ENCODE measurements around the gene USP15.
"Not testable (repeated sequence)": the region's sequence is repeated elsewhere in the genome, so short reads cannot be mapped to it uniquely, and the experiment has no call there.

The USP15 gene

DNA sequence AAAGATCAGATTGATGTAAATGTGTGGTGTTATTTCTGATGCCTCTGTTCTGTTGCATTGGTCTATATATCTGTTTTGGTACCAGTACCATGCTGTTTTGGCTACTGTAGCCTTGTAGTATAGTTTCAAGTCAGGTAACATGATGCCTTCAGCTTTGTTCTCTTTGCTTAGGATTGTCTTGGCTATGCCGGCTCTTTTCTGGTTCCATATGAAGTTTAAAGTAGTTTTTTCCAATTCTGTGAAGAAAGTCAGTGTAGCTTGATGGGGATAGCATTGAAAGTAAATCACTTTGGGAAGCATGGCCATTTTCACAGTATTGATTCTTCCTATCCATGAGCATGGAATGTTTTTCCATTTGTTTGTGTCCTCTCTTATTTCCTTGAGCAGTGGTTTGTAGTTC lies 105.6 kb downstream of the USP15 start:
- H3K9me3 ChIP-seq (ENCODE audit: control insufficient read depth, insufficient read depth, low read length); H3K27ac ChIP-seq (ENCODE audit: low read length); H3K4me3 ChIP-seq (ENCODE audit: low read length); H3K36me3 ChIP-seq (ENCODE audit: control insufficient read depth, insufficient read depth, low read length); DNase-seq (ENCODE audit: low read depth, low spot score); H3K4me1 ChIP-seq (ENCODE audit: control insufficient read depth, insufficient read depth, low read length); H3K27me3 ChIP-seq (ENCODE audit: control insufficient read depth, insufficient read depth, low read length): not testable (repeated sequence)
- WGBS (ENCODE audit: insufficient coverage, insufficient read length): no CpG with 5 or more reads among the region's 1 CpG

DNA sequence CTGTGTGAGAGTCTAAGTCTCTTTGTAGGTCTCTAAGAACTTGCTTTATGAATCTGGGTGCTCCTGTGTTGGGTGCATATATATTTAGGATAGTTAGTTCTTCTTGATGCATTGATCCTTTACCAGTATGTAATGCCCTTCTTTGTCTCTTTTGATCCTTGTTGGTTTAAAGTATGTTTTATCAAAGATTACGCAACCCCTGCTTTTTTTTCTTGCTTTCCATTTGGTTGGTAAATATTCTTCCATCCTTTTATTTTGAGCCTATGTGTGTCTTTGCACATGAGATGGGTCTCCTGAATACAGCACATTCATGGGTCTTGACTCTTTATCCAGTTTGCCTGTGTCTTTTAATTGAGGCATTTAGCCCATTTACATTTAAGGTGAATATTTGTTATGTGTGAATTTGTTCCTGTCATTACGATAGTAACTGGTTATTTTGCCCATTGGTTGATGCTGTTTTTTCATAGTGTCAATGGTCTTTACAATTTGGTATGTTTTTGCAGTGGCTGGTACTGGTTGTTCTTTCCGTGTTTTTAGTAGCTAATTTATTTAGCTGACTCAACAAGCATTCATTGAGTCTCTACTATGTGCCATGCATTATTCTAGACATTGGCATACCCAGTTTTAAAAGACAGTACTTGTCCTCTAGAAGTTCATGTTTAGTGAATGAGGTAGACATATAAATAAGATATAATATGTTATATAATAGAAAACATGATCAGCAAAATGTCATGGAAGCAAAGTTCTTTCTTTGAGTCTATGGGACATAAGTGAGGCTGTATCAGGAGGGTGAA lies 108.4 kb downstream of the USP15 start:
- H3K27ac ChIP-seq (ENCODE audit: low read length); H3K4me1 ChIP-seq (ENCODE audit: control insufficient read depth, insufficient read depth, low read length); H3K9me3 ChIP-seq (ENCODE audit: control insufficient read depth, insufficient read depth, low read length); DNase-seq (ENCODE audit: low read depth, low spot score); H3K4me3 ChIP-seq (ENCODE audit: low read length); H3K36me3 ChIP-seq (ENCODE audit: control insufficient read depth, insufficient read depth, low read length); H3K27me3 ChIP-seq (ENCODE audit: control insufficient read depth, insufficient read depth, low read length): not testable (repeated sequence)
- no CpG with 5 or more reads among the region's 3 CpGs for WGBS (ENCODE audit: insufficient coverage, insufficient read length)

DNA sequence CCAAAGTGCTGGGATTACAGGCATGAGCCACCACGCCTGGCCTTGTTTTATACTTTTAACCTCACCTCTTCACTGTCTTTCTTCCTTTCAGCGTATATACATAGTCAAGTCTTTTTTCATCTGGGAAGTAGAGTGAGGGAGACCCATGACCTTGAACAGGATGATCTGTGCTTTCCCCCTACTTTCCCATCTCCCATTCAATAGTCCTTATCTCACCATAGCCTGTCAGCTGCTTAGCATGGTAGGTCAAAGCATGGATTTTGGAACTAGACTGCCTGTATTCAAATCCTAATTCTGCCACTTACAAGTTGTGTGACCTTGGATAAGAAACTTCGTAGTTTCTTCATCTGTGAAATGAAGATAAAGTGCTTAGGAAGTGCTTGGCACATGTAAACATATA lies 110.0 kb downstream of the USP15 start:
- Histone ChIP-seq H3K9me3 (ENCODE audit: control insufficient read depth, insufficient read depth, low read length) (no peaks in the 10 kb centered on the region), H3K27me3 (ENCODE audit: control insufficient read depth, insufficient read depth, low read length) (no peaks in the 10 kb centered on the region), H3K27ac (ENCODE audit: low read length) (no peak overlapping the region), H3K4me3 (ENCODE audit: low read length) (no peak overlapping the region), H3K4me1 (ENCODE audit: control insufficient read depth, insufficient read depth, low read length) (no peaks in the 10 kb centered on the region), H3K36me3 (ENCODE audit: control insufficient read depth, insufficient read depth, low read length) (no peaks in the 10 kb centered on the region)
- DNase-seq (ENCODE audit: low read depth, low spot score): no peak
- WGBS (ENCODE audit: insufficient coverage, insufficient read length): no CpG with 5 or more reads among the region's 3 CpGs

DNA sequence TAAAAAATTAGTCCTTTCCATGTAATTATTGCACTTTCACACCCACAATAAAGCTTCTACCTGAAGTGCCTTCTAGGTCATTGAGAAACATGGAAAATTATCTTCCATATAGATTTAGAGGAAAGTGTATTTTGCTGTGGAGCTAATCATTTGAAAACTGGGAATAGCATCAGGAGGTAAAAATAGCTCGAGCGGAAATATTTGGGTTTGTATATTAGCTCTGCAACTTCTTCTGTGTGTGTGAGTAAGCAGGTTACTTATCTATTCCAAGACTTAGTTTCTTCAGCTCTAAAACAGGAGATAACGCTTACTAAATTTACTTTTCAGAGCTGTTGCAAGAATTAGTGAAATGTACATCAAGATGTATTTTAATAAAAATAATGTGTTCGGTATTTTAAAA lies 111.5 kb downstream of the USP15 start:
- H3K9me3 ChIP-seq (ENCODE audit: control insufficient read depth, insufficient read depth, low read length): no peaks in the 10 kb centered on the region
- 100% methylated on average over 2 of the region's 4 CpGs for WGBS (ENCODE audit: insufficient coverage, insufficient read length)
- no peaks in the 10 kb centered on the region for H3K36me3 ChIP-seq (ENCODE audit: control insufficient read depth, insufficient read depth, low read length)

DNA sequence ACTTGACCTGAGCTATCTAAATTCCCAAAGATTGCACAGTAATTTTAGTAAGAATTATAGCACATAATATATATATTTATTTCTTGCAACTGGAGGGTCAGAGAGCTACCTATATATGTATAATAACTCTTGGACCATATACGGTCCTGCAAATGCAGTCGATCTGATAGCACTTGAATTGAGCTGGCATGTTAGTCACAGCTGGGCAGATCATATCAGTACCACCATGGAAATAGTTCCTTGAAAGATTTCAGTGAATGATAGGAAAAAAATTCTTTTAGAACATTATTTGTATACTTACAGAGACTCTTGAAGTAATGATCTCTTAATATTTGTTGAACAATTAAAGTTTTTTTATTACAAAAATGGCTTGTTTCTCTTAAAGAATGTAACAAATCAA lies 111.9 kb downstream of the USP15 start:
- Histone ChIP-seq H3K27ac (ENCODE audit: low read length) (no peak overlapping the region), H3K36me3 (ENCODE audit: control insufficient read depth, insufficient read depth, low read length) (no peaks in the 10 kb centered on the region), H3K4me1 (ENCODE audit: control insufficient read depth, insufficient read depth, low read length) (no peaks in the 10 kb centered on the region), H3K27me3 (ENCODE audit: control insufficient read depth, insufficient read depth, low read length) (no peaks in the 10 kb centered on the region), H3K9me3 (ENCODE audit: control insufficient read depth, insufficient read depth, low read length) (no peaks in the 10 kb centered on the region), H3K4me3 (ENCODE audit: low read length) (no peak overlapping the region)
- WGBS (ENCODE audit: insufficient coverage, insufficient read length): no CpG with 5 or more reads among the region's 2 CpGs
- no peak for DNase-seq (ENCODE audit: low read depth, low spot score)

More for the DNA sequence above, 111.5 kb downstream of the USP15 start:
- no peaks in the 10 kb centered on the region for H3K27me3 ChIP-seq (ENCODE audit: control insufficient read depth, insufficient read depth, low read length)
- H3K4me1 ChIP-seq (ENCODE audit: control insufficient read depth, insufficient read depth, low read length): no peaks in the 10 kb centered on the region
- H3K27ac ChIP-seq (ENCODE audit: low read length): no peak overlapping the region
- H3K4me3 ChIP-seq (ENCODE audit: low read length): no peak overlapping the region
- no peak for DNase-seq (ENCODE audit: low read depth, low spot score)

DNA sequence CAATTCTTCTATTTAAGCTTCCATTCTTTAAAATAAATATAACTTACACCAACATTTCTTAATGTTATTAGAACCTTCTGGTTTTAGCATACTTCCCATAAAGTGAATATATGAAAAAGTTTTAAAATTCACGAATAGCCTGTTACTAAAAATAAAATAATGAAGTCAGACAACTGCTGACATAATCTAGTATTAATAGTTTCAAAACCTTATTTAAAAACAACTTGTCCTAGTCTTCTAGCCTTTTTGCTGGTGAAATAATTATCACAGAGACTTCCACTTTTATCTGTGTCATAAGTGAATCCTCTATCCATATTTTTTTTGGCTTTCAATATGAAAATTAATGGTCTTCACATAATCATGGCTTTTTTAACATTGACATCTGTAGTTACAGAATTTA lies 112.6 kb downstream of the USP15 start:
- Histone ChIP-seq H3K9me3 (ENCODE audit: control insufficient read depth, insufficient read depth, low read length) (no peaks in the 10 kb centered on the region), H3K27ac (ENCODE audit: low read length) (no peak overlapping the region), H3K4me3 (ENCODE audit: low read length) (no peak overlapping the region), H3K4me1 (ENCODE audit: control insufficient read depth, insufficient read depth, low read length) (no peaks in the 10 kb centered on the region), H3K36me3 (ENCODE audit: control insufficient read depth, insufficient read depth, low read length) (no peaks in the 10 kb centered on the region), H3K27me3 (ENCODE audit: control insufficient read depth, insufficient read depth, low read length) (no peaks in the 10 kb centered on the region)
- DNase-seq (ENCODE audit: low read depth, low spot score): no peak
- no CpG with 5 or more reads among the region's 1 CpG for WGBS (ENCODE audit: insufficient coverage, insufficient read length)

DNA sequence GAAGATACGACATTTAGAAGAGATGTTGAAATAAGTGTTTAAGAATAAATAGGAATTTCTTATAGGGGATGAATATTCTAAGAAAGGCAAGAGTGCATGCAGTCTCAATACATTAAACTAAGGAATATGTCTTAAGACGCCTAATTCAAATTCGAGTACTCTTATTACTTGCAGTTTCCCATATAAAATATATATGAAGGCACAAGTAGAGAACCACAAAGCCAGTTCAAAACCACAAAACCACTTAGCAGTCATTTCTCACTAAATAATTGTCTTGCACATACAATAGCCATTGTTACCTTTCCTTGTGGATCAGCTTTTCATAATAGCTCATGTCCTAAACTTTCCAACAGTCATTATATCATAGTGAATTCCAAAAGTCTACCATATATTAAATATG lies 115.4 kb downstream of the USP15 start:
- Histone ChIP-seq H3K4me1 (ENCODE audit: control insufficient read depth, insufficient read depth, low read length) (no peaks in the 10 kb centered on the region), H3K4me3 (ENCODE audit: low read length) (no peak overlapping the region), H3K9me3 (ENCODE audit: control insufficient read depth, insufficient read depth, low read length) (no peaks in the 10 kb centered on the region), H3K27ac (ENCODE audit: low read length) (no peak overlapping the region), H3K36me3 (ENCODE audit: control insufficient read depth, insufficient read depth, low read length) (no peaks in the 10 kb centered on the region), H3K27me3 (ENCODE audit: control insufficient read depth, insufficient read depth, low read length) (no peaks in the 10 kb centered on the region)
- 100% methylated on average over 1 of the region's 3 CpGs for WGBS (ENCODE audit: insufficient coverage, insufficient read length)
- no peak for DNase-seq (ENCODE audit: low read depth, low spot score)

DNA sequence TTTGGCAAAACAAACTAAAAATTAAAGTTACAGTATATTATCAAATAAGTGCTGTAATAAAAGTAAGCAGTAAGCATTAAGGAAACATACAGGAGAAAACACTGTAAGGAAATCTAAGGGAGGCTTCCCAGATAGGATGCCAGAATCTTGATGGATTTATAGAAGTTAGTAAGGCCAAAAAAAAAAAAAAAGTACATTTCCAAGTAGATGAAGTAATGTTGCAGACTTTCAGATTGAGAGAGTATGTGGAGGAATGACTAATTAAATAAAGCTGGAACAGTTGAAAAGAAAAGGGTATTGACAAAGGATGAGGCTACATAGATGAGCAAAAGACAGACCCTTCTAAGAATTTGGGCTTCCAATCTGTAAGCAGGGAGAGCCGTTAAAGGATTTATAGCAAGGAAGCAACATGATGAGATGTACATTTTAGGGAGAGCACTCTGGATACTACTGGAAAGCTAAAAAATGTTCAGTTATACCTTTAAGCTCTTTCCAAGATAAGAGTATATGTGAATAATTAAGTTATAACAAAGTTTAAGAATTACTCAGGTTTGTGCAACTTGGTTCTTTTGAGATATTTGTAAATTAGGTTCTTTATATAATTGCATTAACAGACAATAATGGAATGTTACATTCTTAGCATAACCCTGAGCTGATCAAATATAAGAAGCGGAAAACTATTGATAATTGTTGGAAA lies 119.0 kb downstream of the USP15 start:
- DNase-seq (ENCODE audit: low read depth, low spot score): no peak
- WGBS (ENCODE audit: insufficient coverage, insufficient read length): no CpG with 5 or more reads among the region's 2 CpGs
- Histone ChIP-seq H3K27me3 (ENCODE audit: control insufficient read depth, insufficient read depth, low read length) (no peaks in the 10 kb centered on the region), H3K4me1 (ENCODE audit: control insufficient read depth, insufficient read depth, low read length) (no peaks in the 10 kb centered on the region), H3K4me3 (ENCODE audit: low read length) (no peak overlapping the region), H3K36me3 (ENCODE audit: control insufficient read depth, insufficient read depth, low read length) (no peaks in the 10 kb centered on the region), H3K27ac (ENCODE audit: low read length) (no peak overlapping the region), H3K9me3 (ENCODE audit: control insufficient read depth, insufficient read depth, low read length) (no peaks in the 10 kb centered on the region)

DNA sequence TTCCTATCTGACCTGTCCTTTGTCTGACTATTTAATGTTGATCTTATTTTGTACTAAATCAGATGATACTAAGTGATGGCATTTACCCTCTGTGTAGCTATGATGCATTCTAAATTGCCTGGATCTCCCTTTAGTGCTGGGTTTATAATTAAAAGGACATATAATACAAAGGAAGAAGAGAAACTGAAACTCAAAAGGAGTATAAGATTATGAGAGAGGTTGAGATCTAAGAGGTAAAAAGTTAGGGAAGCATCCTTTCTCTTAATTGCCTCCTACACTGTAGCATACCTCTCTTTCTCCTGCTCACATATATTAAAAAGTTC lies 119.5 kb downstream of the USP15 start:
- Histone ChIP-seq H3K27me3 (ENCODE audit: control insufficient read depth, insufficient read depth, low read length) (no peaks in the 10 kb centered on the region), H3K4me3 (ENCODE audit: low read length) (no peak overlapping the region), H3K9me3 (ENCODE audit: control insufficient read depth, insufficient read depth, low read length) (no peaks in the 10 kb centered on the region), H3K27ac (ENCODE audit: low read length) (no peak overlapping the region), H3K4me1 (ENCODE audit: control insufficient read depth, insufficient read depth, low read length) (no peaks in the 10 kb centered on the region), H3K36me3 (ENCODE audit: control insufficient read depth, insufficient read depth, low read length) (no peaks in the 10 kb centered on the region)
- no peak for DNase-seq (ENCODE audit: low read depth, low spot score)

DNA sequence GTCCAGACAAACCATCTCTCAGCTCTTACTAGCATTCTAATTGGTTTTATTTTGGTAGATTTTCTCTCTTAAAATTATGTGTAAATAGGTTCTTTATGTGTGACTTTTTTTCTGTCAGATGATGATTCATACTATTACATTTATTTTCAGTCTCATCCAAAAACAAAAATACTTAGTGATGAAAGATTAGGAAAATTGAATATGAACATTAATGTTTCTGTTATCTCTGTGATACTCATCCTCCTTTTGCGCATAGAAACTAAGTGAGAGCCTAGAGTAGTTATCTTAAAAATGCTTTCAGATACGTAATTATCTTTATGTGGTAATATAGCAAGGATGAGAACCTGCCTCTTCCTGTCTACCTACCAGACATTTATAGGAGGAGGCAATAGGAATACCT lies 122.3 kb downstream of the USP15 start:
- Histone ChIP-seq H3K27me3 (ENCODE audit: control insufficient read depth, insufficient read depth, low read length) (no peaks in the 10 kb centered on the region), H3K4me3 (ENCODE audit: low read length) (no peak overlapping the region), H3K27ac (ENCODE audit: low read length) (no peak overlapping the region), H3K36me3 (ENCODE audit: control insufficient read depth, insufficient read depth, low read length) (no peaks in the 10 kb centered on the region), H3K9me3 (ENCODE audit: control insufficient read depth, insufficient read depth, low read length) (no peaks in the 10 kb centered on the region), H3K4me1 (ENCODE audit: control insufficient read depth, insufficient read depth, low read length) (no peaks in the 10 kb centered on the region)
- WGBS (ENCODE audit: insufficient coverage, insufficient read length): no CpG with 5 or more reads among the region's 2 CpGs
- DNase-seq (ENCODE audit: low read depth, low spot score): no peak

DNA sequence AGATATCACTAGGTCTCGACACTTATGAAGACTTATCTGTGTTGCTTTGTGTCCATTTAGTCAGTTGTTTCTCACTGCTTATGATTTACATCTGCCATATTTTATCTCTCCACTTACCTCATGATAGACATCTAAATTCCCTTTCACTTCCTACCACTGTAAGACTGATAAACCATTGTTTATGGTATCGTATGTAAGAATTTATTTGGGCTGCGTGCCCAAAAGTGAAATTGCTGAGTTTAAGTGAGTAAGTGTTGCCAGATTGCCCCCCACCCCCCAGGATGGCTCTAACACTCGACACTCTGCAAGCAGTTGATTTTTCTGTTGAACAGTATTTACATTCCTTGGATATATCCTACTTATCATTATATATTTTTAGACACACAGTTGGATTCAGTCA lies 136.5 kb downstream of the USP15 start:
- Histone ChIP-seq H3K4me1 (ENCODE audit: control insufficient read depth, insufficient read depth, low read length) (no peaks in the 10 kb centered on the region), H3K36me3 (ENCODE audit: control insufficient read depth, insufficient read depth, low read length) (no peaks in the 10 kb centered on the region), H3K4me3 (ENCODE audit: low read length) (no peak overlapping the region), H3K9me3 (ENCODE audit: control insufficient read depth, insufficient read depth, low read length) (no peaks in the 10 kb centered on the region), H3K27ac (ENCODE audit: low read length) (no peak overlapping the region), H3K27me3 (ENCODE audit: control insufficient read depth, insufficient read depth, low read length) (no peaks in the 10 kb centered on the region)
- no CpG with 5 or more reads among the region's 4 CpGs for WGBS (ENCODE audit: insufficient coverage, insufficient read length)
- no peak for DNase-seq (ENCODE audit: low read depth, low spot score)
